Stimulated activated CD8-positive, alpha-beta memory T cell treated with anti-CD3 and anti-CD28 coated beads, Interleukin-2, amount 100 ng/mL, for 48 hours (primary cell): ENCODE data around the gene EVI2B.
A peak's percentile ranks its signal among the peaks of the same experiment; 100 is the strongest.
"Not testable (repeated sequence)": the region's sequence is repeated elsewhere in the genome, so short reads cannot be mapped to it uniquely, and the experiment has no call there.

Source experiments
- DNase-seq, 2 donors: peaks; one replicate each; pipeline ENCODE4 v3.0.0-alpha.2; 2020; ENCODE audit warnings: low read depth in 2 of 2

The EVI2B gene, protein sequence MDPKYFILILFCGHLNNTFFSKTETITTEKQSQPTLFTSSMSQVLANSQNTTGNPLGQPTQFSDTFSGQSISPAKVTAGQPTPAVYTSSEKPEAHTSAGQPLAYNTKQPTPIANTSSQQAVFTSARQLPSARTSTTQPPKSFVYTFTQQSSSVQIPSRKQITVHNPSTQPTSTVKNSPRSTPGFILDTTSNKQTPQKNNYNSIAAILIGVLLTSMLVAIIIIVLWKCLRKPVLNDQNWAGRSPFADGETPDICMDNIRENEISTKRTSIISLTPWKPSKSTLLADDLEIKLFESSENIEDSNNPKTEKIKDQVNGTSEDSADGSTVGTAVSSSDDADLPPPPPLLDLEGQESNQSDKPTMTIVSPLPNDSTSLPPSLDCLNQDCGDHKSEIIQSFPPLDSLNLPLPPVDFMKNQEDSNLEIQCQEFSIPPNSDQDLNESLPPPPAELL

GRCh38 chr17:31313982-31314781, at the start of gene EVI2B:
EVI2B (minus strand) TSS chr17:31314054; CDS start chr17:31305609, 8,445 bp downstream.
- no peak for DNase-seq

- DNase-seq = no peak
Measured at GRCh38 chr17:31357839-31358394, 44.1 kb upstream of the EVI2B start.

DNA sequence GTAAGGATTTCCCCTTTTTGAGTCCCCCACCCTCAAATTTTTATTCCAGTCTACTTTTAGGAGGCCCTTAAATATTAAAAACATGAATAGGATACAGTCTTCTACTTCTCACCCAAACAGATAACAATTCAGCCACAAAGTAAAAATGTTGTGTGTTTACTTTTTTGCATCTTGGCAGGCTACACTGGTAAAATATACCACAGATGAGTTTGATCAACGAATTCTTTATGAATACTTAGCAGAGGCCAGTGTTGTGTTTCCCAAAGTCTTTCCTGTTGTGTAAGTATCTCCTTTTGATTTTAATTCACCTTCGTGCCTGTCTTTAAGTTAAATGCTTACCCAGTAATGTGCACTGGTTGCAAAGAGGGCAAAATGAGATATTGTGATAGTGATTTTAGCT, 43.2 kb upstream of the EVI2B start:
- DNase-seq = no peak

GRCh38 chr17:31355935-31356334, 42.1 kb upstream of the EVI2B start:
- no peak for DNase-seq

DNA sequence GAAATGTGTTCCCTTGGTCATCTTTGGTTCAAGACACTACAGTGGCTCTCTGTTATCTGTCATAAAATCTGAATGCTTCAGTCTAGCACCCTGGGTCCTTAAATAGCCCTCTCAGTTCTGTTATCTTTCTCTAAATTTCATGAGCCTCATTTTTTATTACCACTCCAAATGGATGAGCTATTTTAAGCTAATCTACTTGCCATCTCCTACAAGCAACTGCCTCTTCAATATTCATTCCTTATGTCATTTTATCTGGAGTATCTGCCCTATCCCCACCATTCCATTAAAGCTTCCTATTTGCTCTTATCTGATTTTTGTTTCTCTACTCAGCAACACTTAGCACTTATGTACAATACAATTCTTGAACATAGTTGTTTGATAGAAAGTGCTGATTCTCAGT, 35.6 kb upstream of the EVI2B start:
- no peak for DNase-seq

GRCh38 chr17:31345191-31345747, 31.4 kb upstream of the EVI2B start:
- DNase-seq = not testable (repeated sequence)

GRCh38 chr17:31339906-31340661, 26.2 kb upstream of the EVI2B start:
- DNase-seq = no peak

DNA sequence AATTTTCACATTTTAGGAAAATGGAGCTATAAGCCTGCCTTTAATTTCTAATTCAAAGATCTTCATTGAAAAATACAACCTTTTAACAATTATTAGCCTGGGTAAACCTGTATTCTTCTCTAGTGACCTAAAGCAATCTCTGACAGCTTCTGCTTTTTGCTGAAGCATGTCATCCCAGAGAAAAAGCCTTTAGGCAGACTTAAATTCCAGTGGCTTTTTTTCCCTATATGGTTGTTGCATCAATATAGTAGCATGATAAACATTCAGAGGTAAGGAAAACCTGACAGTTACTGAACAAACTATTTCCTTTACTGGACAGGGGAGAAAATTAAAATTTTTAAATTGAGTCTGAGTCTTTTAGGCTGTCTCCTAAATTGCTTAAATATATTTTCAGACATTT, 15.4 kb upstream of the EVI2B start:
- DNase-seq = no peak

GRCh38 chr17:31328160-31328535, 14.3 kb upstream of the EVI2B start:
- DNase-seq = no peak

DNA sequence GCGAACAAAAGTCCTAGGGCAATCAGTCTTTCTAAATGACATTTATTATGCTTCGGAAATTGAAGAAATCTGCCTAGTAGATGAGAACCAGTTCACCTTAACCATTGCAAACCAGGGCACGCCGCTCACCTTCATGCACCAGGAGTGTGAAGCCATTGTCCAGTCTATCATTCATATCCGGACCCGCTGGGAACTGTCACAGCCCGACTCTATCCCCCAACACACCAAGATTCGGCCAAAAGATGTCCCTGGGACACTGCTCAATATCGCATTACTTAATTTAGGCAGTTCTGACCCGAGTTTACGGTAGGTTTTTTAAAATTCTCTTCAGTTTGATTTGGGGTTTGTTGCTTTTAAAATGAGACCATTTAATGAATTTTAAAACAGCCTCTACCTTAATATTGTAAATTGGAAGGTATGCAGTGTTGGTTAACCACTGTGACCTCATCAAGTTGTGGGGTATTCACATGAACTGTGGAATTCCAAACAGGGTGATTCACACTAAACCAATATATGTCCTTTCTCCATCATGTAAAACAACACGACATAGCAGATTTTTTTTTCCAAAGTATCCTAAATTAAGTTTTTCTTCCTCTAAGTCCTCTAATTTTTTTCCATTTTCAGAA, 13.8 kb upstream of the EVI2B start:
- no peak for DNase-seq

DNA sequence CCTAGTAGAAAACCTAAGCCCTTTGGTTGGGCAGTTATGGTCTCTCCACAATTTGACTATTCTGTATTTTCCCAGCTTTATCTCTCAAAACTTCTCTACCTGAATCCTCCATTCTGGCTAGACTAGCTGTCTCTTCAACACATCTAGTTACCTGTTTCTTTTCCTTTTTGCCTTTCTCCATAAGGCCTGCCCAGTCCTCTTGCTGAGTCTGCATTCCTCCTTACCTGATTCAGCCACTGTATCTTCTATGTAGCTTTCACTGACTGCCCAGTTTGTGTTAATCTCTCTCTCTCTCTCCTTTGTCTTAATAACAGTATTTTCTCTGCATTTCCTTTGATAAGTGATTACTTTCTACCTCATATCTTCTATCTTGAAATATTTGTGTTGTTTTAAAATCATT, 9.7 kb upstream of the EVI2B start:
- DNase-seq = no peak

GRCh38 chr17:31321966-31322365, 8.1 kb upstream of the EVI2B start:
- DNase-seq = no peak

DNA sequence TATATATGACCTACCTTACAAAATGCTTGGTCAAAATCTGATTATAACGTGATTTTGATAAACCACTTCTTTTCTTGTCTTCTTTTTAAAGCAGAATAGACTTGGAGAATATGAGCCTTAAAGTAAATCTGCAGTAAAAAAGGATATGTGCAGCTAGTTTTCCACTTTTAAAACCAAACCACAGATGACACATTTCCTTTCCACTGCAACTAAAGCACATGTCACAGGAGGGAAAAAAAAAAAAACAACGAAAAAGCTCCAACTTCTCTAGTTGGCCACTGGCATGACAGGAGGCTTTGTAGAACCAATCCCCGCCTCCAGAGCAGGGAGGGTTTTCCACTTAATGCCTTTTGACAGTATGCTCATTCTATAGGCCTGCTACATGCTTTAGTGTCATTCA, 7.6 kb upstream of the EVI2B start, which contains the start of gene EVI2A:
Gene EVI2A, minus strand, starts transcription at position 142 of the 400 bp plus-strand sequence. CDS start 2,609 bp downstream, outside the sequence.
- DNase-seq = peak; percentile 43 to 55

GRCh38 chr17:31320791-31321190, 6.9 kb upstream of the EVI2B start:
- DNase-seq = no peak

GRCh38 chr17:31320241-31320640, 6.4 kb upstream of the EVI2B start:
- DNase-seq = no peak

GRCh38 chr17:31318851-31319661, 5.2 kb upstream of the EVI2B start:
- DNase-seq = no peak

- peak in 1 of 2 donors; percentile 38 for DNase-seq
Measured at GRCh38 chr17:31318298-31318801, 4.5 kb upstream of the EVI2B start.

DNA sequence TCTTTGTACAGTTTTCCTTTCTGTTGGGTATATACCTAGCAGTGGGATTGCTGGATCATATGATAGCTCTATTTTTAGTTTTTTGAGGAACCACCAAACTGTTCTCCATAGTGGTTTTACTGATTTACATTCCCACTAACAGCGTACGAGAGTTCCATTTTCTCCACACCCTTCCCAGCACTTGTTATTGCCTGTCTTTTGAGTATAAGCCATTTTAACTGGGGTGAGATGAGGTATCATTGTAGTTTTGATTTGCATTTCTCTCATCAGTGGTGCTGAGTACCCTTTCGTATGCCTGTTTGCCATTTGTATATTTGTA, 887 bp upstream of the EVI2B start:
- DNase-seq = no peak

DNA sequence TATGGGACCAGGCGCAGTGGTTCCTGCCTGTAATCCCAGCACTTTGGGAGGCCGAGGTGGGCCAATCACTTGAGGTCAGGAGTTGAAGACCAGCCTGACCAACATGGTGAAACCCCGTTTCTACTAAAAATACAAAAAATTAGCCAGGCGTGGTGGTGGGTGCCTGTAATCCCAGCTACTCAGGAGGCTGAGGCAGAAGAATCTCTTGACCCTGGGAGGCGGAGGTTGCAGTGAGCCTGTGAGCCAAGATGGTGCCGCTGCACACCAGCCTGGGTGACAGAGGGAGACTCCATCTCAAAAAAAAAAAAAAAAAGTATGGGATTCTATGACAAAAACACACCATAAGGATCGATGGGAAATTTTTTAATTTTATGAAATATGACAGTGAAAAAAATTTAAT, 1.6 kb downstream of the EVI2B start:
- not testable (repeated sequence) for DNase-seq

DNA sequence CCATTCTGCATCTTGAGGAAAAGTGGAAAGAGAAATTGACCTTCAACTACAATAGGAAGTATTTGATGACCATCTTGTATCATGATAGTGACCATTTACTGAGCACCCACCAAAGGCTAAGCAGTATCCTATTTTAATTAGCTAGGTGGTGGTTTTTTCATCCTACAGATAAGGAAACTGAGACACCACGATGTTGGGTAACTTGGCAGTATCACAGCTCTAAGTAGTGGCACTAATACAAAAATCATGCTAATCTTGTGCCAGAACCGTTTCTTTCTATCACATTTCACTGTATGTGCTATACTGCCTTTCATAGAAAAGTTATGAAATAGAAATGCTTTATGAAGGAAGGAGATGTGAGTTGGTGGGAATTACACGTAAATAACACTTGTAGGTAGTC, 2.3 kb downstream of the EVI2B start:
- no peak for DNase-seq
